HG03558 (cell line): ENCODE results near the gene ADGRA1.

ENCODE experiments used
- ATAC-seq: cut with Tn5 transposase; IDR thresholded peaks from one replicate; pipeline ENCODE4 v1.9.1; 2021; ENCODE audit warnings: moderate number of reproducible peaks; ENCODE audit not compliant: unreplicated experiment; ENCODE audit errors: extremely low read depth

Gene ADGRA1

DNA sequence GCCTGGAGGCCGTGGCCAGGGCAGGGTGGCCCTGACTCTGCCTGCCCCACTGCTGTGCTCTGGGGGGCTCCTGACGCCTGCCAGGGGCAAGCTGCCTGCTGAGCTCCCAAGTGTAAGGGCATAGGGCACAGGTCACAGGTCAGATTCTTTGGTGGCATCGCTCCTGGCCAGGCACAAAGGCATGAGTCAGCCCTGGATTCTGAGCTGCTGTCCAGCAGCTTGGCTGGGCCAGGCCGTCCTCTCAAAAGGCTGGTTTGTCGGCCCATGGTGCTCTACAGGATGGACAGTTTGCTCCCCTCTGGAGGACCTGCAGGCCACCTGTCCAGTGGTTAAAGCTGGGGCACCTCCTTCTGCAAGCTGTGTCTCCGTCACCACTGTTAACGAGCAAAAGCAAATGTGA lies 2.9 kb downstream of the ADGRA1 start:
- no peak for ATAC-seq

GRCh38 chr10:133091316-133091715 lies 3.6 kb downstream of the ADGRA1 start:
- no peak for ATAC-seq

GRCh38 chr10:133093291-133093690 lies 5.6 kb downstream of the ADGRA1 start:
- no peak for ATAC-seq

GRCh38 chr10:133094286-133094685 lies 6.6 kb downstream of the ADGRA1 start:
- ATAC-seq, result no peak

DNA sequence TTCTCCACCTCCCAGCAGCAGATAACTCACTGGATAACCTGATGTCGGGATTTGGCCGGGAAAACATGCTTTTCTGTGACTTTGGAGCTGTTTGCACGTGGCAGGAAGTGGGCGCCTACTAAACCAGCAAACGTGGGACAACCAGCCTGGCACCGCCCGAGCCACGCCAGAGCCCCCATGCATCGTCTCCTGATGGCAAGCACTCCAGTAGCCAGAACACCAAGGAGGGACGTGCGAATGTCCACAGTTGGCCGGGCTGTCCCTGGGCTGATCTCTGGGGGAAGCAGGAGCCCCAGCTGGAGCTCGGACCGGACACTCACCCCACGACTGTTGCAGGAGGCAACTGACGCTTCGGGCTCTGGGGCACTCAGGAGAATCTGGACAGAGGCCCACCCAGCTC lies 7.1 kb downstream of the ADGRA1 start:
- ATAC-seq, result no peak

DNA sequence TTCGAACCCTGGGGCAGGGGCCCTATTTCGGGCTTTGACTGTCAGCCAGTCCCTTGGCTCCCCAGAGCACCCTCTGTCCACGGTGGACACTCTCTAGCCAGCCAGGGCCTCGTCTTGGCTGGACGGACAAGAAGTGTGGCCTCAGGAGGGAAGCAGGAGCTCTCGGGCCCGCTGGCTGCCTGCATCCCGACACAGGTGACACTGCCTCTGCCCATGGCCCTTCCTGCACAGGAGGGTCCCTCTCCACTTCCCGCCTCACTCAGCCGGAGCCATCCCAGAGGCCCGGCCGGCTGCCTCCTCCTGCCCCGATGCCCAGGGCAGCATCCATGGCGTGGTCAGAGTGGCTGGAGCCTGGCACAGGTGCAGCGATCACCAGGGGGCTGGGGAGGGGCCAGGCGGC lies 7.9 kb downstream of the ADGRA1 start:
- ATAC-seq, result no peak

DNA sequence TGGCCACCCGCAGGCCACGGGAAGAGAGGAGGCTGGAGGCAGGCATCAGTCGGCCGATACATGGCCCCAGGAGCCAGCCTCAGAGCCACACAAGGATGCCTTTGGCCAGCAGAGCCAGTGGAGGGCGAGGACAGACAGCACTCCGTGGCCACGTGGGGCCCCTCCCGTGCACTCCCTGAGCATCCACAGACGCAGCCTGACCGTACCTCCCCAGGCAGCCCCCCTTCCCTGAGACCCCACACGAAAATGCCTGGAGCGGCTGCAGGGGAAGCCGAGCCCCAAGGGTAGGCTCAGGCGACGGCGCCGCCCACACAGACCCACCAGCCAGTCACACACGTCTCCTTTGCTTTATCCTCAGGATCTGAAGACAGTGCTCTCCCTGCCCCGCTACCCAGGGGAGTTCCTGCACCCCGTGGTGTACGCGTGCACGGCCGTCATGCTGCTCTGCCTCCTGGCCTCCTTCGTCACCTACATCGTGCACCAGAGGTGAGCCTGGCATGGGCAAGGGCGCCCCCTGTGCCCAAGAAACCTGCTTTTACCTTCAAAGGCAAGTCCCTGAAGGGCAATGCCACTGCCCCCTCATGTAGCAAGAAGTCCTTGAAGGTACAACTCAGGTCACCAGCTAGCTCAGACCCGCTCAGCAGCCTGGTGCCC lies 9.0 kb downstream of the ADGRA1 start:
- ATAC-seq, result no peak

DNA sequence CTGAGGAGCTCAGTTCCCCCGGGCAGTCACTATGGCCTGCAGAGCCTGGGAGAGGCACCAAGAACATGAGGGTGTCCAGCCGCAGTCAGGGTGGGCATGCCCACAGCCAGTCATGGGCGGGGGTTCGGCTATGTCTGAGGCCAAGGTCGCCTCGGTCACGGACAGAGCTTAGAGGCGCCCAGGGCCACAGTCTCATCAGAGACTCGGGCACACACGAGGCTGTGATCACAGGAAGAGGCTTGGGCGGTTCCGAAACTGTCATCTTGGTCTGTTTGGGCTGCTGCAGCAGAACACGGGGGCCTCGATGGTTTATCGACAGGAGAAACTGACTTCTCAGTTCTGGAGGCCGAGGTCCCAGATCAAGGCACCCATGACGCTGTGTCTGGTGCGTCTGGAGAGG lies 9.7 kb downstream of the ADGRA1 start:
- no peak for ATAC-seq

DNA sequence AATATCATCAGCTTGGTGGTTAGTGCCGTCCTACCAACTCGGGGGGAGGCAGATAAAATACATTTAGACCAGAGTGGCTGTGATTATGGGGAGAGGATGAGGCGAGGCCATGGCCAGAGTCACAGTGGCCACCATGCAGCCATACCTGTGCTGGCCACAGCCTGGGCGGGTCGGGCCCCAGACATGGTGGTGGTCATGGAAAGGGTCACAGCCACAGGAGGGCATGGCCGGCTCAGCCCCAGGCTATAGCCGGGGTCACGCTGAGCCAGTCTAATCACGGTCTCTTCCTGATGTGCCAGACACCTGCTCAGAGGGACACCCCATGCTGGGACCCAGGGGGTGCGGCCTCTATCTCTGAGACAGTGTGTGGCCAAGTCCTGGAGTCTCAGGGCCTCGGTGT lies 10.2 kb downstream of the ADGRA1 start:
- no peak for ATAC-seq

- no peak for ATAC-seq
Measured at GRCh38 chr10:133098426-133099124, 10.9 kb downstream of the ADGRA1 start.

DNA sequence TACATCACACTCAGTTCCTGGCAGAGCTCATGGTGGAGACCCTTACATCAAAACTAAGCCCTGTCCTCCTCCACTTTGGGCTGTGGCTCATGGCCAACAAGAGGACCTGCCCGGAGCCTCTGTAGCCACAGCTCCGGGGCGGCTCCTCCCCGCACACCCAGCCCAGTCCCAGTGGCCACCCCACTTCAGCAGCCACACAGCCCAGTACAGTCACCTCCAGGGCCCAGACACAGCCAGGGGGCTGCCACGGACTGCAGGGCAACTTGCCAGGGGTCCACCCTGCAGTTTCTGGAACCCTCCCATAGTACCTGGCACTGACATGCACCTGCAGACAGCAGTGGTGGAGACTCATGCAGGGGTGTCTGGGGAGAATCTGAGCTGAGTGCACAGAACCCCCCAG lies 11.8 kb downstream of the ADGRA1 start:
- no peak for ATAC-seq

- ATAC-seq, result no peak
Measured at GRCh38 chr10:133100186-133100585, 12.5 kb downstream of the ADGRA1 start.

DNA sequence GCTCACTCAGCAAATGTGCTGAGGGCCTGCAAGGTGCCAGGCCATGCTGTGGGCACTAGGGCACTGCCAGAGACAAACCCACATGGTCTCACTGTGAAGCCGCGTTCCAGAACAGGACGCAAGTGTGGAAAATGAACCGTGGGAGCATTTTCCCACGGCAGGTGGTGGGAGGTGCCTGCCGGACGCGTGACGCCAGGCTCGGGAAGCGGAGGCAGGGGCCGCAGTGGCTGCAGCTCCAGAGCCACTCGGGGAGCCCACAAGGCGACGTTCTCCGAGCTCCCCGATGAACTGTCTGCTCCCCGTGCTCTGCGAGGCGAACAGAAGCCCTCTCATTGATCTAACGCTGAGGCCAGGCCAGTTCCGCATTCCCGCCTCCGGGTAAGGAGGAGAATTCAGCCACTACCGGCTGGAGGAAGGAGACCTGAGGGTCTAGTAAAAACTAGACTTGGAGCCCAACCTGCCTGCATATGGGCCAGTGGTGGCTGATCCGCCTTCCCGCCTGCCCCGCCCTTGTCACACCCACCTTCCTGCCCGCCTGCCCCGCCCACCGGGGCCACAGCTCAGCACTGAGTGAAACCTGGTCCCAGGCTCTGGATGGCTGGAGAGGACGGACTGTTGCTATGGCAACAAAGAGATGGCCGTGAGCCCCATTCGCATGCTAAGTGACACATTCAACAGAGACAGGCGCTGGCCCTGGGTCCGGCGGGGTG lies 13.1 kb downstream of the ADGRA1 start:
- no peak for ATAC-seq

GRCh38 chr10:133101416-133101810 lies 13.7 kb downstream of the ADGRA1 start:
- no peak for ATAC-seq

DNA sequence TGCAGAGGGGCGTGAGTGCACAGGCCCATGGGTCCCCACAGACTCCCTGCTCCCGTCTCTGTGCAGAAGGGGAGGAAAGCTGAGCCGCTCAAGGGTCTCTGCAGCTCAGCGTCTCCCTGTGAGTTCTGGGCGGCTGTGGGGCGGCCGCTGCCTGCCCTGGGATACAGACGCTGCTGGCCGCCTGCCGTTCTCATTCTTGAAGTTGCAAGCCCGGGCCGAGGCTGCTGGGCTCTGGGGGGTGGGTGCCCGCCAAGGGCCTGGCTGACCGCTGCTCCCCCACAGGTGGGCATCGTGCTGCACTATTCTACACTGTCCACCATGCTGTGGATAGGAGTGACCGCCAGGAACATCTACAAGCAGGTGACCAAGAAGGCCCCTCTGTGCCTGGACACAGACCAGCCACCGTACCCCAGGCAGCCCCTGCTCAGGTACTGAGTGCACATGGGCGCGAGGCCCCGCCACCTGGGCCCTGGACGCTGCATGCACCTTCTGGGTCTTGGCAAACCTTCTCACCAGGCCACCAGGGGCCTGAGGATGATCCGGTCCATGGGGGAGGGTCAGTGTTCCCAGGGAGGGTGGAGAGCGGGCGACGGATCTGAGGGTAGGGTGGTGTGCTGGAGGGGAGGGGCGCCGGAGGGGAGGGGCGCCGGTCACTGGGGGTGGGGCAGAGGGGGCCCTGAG lies 14.8 kb downstream of the ADGRA1 start:
- no peak for ATAC-seq

DNA sequence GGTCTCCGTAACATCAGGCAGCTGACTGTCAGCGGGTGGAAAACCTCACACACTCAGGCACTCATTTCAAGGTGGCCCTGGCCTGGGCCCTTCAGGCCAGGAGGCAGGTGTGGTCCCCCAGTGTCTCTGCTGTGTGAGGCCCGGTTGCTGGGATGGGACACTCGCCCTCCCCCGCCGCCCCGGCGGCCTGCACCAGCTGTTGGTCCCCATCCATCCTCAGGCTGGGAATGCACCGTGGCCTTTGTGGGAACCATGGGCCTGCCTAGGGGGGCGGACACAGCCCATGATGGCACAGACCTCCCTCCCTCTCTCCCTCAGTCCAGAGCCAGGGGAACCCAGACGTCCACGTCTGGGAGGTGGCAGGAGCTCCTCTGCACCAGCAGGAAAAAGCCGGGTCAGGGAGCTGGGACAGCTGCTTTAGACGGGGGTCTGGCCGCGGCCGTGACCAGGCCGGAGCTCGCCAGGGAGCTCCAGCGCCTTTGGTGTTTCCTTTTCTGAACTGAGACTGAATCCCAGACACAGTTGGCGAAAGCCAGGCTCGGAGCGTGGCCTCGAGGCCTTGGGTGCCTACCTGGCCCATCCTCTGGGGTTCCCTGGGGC lies 15.7 kb downstream of the ADGRA1 start:
- ATAC-seq, result no peak

GRCh38 chr10:133104068-133104962 lies 16.6 kb downstream of the ADGRA1 start:
- no peak for ATAC-seq

GRCh38 chr10:133104963-133105640 lies 17.4 kb downstream of the ADGRA1 start:
- ATAC-seq, result no peak
